GM19023 (cell line): ENCODE results near the gene COLQ.
"Not testable (repeated sequence)": the region's sequence is repeated elsewhere in the genome, so short reads cannot be mapped to it uniquely, and the experiment has no call there.

Experiments used
- ATAC-seq: cut with Tn5 transposase; IDR thresholded peaks from one replicate; pipeline ENCODE4 v1.9.1; 2021; ENCODE audit warnings: mild to moderate bottlenecking, moderate library complexity; ENCODE audit not compliant: unreplicated experiment

COLQ gene

GRCh38 chr3:15521573-15521965 is at the start of gene COLQ:
Gene COLQ, minus strand, starts transcription at chr3:15521706. Its CDS starts 81 bp downstream, at chr3:15521625.
- ATAC-seq, result no peak

GRCh38 chr3:15563190-15563589 is 41.7 kb upstream of the COLQ start:
- no peak for ATAC-seq

- ATAC-seq, result no peak
These were observed 41.1 kb upstream of the COLQ start for GRCh38 chr3:15562560-15562959.

GRCh38 chr3:15558581-15558980 is 37.1 kb upstream of the COLQ start:
- ATAC-seq, result no peak

- no peak for ATAC-seq
These were observed 36.0 kb upstream of the COLQ start for GRCh38 chr3:15557511-15557946.

- peak; percentile 79 for ATAC-seq
These were observed 35.0 kb upstream of the COLQ start for GRCh38 chr3:15556512-15556911.

- ATAC-seq, result no peak
These were observed 32.2 kb upstream of the COLQ start for GRCh38 chr3:15553749-15554148.

GRCh38 chr3:15551902-15552301 is 30.4 kb upstream of the COLQ start:
- no peak for ATAC-seq

- ATAC-seq, result no peak
These were observed 28.3 kb upstream of the COLQ start for GRCh38 chr3:15549846-15550245.

- no peak for ATAC-seq
These were observed 21.1 kb upstream of the COLQ start for GRCh38 chr3:15542614-15543013.

GRCh38 chr3:15541371-15541770 is 19.9 kb upstream of the COLQ start:
- no peak for ATAC-seq

GRCh38 chr3:15539066-15539465 is 17.6 kb upstream of the COLQ start:
- no peak for ATAC-seq

- no peak for ATAC-seq
These were observed 16.8 kb upstream of the COLQ start for GRCh38 chr3:15538345-15538744.

GRCh38 chr3:15536856-15537255 is 15.3 kb upstream of the COLQ start:
- ATAC-seq, result no peak

- peak; percentile 58 for ATAC-seq
These were observed 14.2 kb upstream of the COLQ start for GRCh38 chr3:15535732-15536131.

- not testable (repeated sequence) for ATAC-seq
These were observed 11.1 kb upstream of the COLQ start for GRCh38 chr3:15532614-15533013.

GRCh38 chr3:15531346-15531745 is 9.8 kb upstream of the COLQ start:
- ATAC-seq, result no peak

- ATAC-seq, result no peak
These were observed 7.5 kb upstream of the COLQ start for GRCh38 chr3:15528854-15529537.

GRCh38 chr3:15527031-15527459 is 5.5 kb upstream of the COLQ start:
- ATAC-seq, result no peak

- no peak for ATAC-seq
These were observed 4.3 kb upstream of the COLQ start for GRCh38 chr3:15525790-15526189.

- no peak for ATAC-seq
These were observed 2.3 kb upstream of the COLQ start for GRCh38 chr3:15523660-15524417.

- ATAC-seq, result no peak
These were observed 510 bp upstream of the COLQ start for GRCh38 chr3:15522016-15522415.
